Measurements from ENCODE around the gene SLC39A11.

Gene SLC39A11

DNA sequence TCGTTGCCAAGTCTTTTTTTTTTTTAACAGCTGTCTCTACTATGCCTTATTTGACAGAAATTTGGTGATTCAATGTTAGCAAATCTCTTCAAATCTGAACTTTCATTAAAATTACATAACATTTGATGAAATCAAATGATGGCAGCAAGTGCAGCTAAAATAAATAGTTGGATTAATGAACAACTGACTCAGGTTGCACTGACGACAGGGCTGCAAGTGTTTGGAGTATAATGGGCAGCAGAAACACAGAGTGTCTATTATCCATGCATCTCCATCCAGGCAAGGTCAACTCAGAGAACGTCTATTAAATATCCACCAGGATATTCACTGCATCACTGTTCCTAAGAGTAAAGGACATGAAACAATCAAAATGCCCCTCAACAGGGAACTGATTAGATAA lies 109.8 kb downstream of the SLC39A11 start:
- TF ChIP-seq TCF4 (CRISPR knock-in tag; IDR thresholded peaks at IDR 0.05; ENCODE audit: borderline replicate concordance) = no peak
- TF ChIP-seq SNAI2 (CRISPR knock-in tag; IDR thresholded peaks at IDR 0.05) = no peak
- ATAC-seq = no peak

DNA sequence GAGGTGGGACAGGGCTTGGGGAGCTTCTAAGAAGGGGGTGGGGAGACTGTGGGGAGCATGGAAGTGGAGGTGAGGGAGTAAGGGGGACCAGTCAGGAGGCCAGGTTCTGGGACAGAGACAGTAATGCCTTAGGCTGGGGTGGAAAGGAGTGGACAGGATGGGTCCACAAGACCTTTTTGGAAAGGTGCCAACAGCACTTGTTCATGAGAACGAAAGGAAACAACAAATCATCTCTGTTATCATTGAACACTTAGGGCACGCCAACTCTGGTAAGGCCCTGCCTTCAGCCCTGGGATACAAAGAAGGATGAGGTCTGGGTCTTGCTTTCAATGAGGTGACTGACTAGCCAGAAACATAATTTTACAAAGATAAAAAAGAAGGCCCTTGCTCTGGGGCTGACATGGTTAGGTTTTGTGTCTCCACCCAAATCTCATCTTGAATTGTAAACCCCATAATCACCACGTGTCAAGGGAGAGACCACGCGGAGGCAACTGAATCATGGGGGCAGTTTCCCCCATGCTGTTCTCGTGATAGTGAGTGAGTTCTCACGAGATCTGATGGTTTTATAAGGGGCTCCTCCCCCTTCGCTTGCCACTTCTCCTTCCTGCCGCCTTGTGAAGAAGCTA lies 113.8 kb downstream of the SLC39A11 start:
- no peak for TF ChIP-seq BACH2 (CRISPR knock-in tag; IDR thresholded peaks at IDR 0.05; ENCODE audit: borderline replicate concordance)
- no peak for TF ChIP-seq POU6F1 (CRISPR knock-in tag; IDR thresholded peaks at IDR 0.05; ENCODE audit: borderline replicate concordance, low read depth)
- no peak for TF ChIP-seq RARB (CRISPR knock-in tag; IDR thresholded peaks at IDR 0.05)
- no peak for TF ChIP-seq GLIS3 (CRISPR knock-in tag; IDR thresholded peaks at IDR 0.05)
- TF ChIP-seq PPARA (CRISPR knock-in tag; IDR thresholded peaks at IDR 0.05; ENCODE audit: borderline replicate concordance) = no peak
- TF ChIP-seq TCF4 (CRISPR knock-in tag; IDR thresholded peaks at IDR 0.05; ENCODE audit: borderline replicate concordance) = no peak
- TF ChIP-seq, protein P1, sequence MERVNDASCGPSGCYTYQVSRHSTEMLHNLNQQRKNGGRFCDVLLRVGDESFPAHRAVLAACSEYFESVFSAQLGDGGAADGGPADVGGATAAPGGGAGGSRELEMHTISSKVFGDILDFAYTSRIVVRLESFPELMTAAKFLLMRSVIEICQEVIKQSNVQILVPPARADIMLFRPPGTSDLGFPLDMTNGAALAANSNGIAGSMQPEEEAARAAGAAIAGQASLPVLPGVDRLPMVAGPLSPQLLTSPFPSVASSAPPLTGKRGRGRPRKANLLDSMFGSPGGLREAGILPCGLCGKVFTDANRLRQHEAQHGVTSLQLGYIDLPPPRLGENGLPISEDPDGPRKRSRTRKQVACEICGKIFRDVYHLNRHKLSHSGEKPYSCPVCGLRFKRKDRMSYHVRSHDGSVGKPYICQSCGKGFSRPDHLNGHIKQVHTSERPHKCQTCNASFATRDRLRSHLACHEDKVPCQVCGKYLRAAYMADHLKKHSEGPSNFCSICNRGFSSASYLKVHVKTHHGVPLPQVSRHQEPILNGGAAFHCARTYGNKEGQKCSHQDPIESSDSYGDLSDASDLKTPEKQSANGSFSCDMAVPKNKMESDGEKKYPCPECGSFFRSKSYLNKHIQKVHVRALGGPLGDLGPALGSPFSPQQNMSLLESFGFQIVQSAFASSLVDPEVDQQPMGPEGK (CRISPR knock-in tag; IDR thresholded peaks at IDR 0.05; ENCODE audit: borderline replicate concordance) = no peak
- no peak for TF ChIP-seq ZC3H10 (CRISPR knock-in tag; IDR thresholded peaks at IDR 0.05)
- TF ChIP-seq CSDC2 (CRISPR knock-in tag; IDR thresholded peaks at IDR 0.05) = no peak
- TF ChIP-seq ZFP30 (CRISPR knock-in tag; IDR thresholded peaks at IDR 0.05) = no peak
- TF ChIP-seq SNAI2 (CRISPR knock-in tag; IDR thresholded peaks at IDR 0.05) = no peak
- TF ChIP-seq TOX (CRISPR knock-in tag; IDR thresholded peaks at IDR 0.05; ENCODE audit: borderline replicate concordance) = no peak
- TF ChIP-seq ARNTL (CRISPR knock-in tag; IDR thresholded peaks at IDR 0.05; ENCODE audit: borderline replicate concordance, low read depth) = no peak
- TF ChIP-seq ZNF8 (CRISPR knock-in tag; IDR thresholded peaks at IDR 0.05) = no peak
- TF ChIP-seq OSR1 (CRISPR knock-in tag; IDR thresholded peaks at IDR 0.05) = no peak
- TF ChIP-seq ZNF70 (CRISPR knock-in tag; IDR thresholded peaks at IDR 0.05) = no peak
- no peak for ATAC-seq

DNA sequence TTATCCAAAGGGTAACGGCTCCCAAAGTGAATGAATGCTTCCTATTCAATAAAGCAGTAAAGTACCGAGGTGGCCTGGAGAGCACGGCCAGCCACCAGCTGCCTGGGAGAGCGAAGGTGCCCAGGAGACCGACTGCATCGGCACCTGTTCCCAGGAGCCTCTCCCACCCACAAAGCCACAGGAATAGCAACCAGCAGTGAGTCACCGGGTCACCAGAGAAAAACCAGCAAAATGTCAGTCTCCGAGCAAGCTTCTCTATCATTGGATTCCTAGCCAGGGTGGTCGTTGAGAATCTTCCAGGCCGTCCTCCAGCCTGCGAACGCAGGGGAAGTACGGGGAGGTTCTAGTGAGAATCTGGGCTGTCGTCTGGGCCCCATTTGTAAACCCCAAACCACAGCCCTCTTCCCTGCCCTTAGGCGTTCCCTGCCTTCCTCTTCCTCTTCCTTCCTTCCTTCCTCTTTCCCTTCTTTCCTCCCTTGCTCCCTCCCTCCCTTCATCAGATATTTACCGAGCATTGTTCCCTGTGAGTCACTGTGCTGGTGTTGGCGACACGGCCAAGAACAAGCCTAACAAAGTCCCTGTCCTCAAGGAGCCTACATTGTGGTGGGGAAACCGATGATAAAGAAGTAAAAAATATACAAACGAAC lies 114.6 kb downstream of the SLC39A11 start:
- peak; percentile 39 for ATAC-seq

DNA sequence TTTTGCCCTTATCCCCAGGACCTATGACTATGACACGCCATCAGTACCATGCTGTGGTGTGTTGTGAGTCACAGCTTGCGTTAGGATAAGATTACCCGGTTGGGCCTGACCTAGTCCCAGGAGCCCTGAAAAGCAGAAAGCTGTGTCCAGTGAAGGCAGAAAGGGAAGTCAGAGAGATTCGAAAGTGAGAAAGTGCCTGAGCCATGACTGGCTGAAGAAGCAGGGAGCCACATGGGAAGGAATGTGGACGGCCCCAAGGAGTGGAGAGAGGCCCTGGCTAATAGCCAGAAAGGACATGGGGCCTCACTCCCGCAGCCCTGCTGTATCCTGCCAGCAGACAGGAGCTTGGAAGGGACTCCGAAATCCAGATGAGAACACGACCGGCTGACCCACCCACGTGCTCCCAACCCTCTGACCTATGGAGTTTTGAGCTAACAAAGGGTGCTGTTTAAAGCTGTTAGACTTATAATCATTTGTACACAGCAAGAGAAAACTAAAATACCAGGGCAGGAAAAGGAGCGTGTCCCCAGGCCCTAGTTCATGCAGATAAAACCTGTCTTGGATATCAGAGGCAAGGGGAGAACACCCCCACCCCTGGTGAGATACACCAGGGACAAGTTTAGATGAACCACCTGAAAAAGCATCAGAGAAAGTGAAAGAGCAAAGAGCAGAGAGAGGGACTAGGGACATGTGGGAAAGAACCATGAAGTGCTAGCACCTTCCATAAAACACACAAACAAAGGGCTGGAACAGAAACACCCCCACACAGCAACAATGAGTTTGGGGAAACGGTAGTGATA lies 115.3 kb downstream of the SLC39A11 start:
- TF ChIP-seq CSDC2 (CRISPR knock-in tag; IDR thresholded peaks at IDR 0.05) (0 out of 2 replicates have a peak, but pooled peaks have one; percentile 57), ZFP3 (CRISPR knock-in tag; IDR thresholded peaks at IDR 0.05) (0 out of 2 replicates have a peak, but pooled peaks have one; percentile 65), ARNTL (CRISPR knock-in tag; IDR thresholded peaks at IDR 0.05; ENCODE audit: borderline replicate concordance, low read depth) (no peak)
- peak; percentile 92 for ATAC-seq

More for the DNA sequence above, 114.6 kb downstream of the SLC39A11 start:
- no peak for TF ChIP-seq RARB (CRISPR knock-in tag; IDR thresholded peaks at IDR 0.05)
- TF ChIP-seq POU6F1 (CRISPR knock-in tag; IDR thresholded peaks at IDR 0.05; ENCODE audit: borderline replicate concordance, low read depth) = no peak
- TF ChIP-seq ZNF70 (CRISPR knock-in tag; IDR thresholded peaks at IDR 0.05) = no peak
- TF ChIP-seq TOX (CRISPR knock-in tag; IDR thresholded peaks at IDR 0.05; ENCODE audit: borderline replicate concordance) = no peak

GRCh38 chr17:72975509-72975908 lies 117.0 kb downstream of the SLC39A11 start:
- no peak for ATAC-seq
- TF ChIP-seq TCF4 (CRISPR knock-in tag; IDR thresholded peaks at IDR 0.05; ENCODE audit: borderline replicate concordance) (no peak), ZNF8 (CRISPR knock-in tag; IDR thresholded peaks at IDR 0.05) (no peak), TSHZ2 (CRISPR knock-in tag; IDR thresholded peaks at IDR 0.05) (no peak), ZNF70 (CRISPR knock-in tag; IDR thresholded peaks at IDR 0.05) (no peak), ISL1 (CRISPR knock-in tag; IDR thresholded peaks at IDR 0.05) (no peak), ARNTL (CRISPR knock-in tag; IDR thresholded peaks at IDR 0.05; ENCODE audit: borderline replicate concordance, low read depth) (no peak), ESRRG (CRISPR knock-in tag; IDR thresholded peaks at IDR 0.05) (no peak), ZFP3 (CRISPR knock-in tag; IDR thresholded peaks at IDR 0.05) (no peak)

Data from SK-N-SH treated with all-trans-retinoic acid at 6 μM for 48 hours (cell line).